Endodermal cell (in vitro differentiated cells): Measurements from ENCODE around the gene PPP1R12B. TPM values are rescaled to one million over a fixed set of nuclear protein-coding genes. Genes with fewer than 3 reads are reported as not detected.

Source experiments
- DNase-seq: peaks from one replicate; pipeline ENCODE4 v3.0.0-alpha.2; 2017
- H3K27ac ChIP-seq: 2 replicates; pipeline ENCODE4 v1.5.1; 2013; ENCODE audit warnings: mild to moderate bottlenecking, low read depth, low read length, moderate library complexity
- H3K27me3 ChIP-seq: 2 replicates; pipeline ENCODE4 v1.6.1; 2013; ENCODE audit warnings: mild to moderate bottlenecking, low read length, moderate library complexity; ENCODE audit not compliant: insufficient read depth, control insufficient read depth, poor library complexity, severe bottlenecking
- H3K36me3 ChIP-seq: 2 replicates; pipeline ENCODE4 v1.7.0; 2013; ENCODE audit warnings: mild to moderate bottlenecking, low read length, moderate library complexity; ENCODE audit not compliant: control insufficient read depth, insufficient read depth
- H3K4me1 ChIP-seq: one replicate; pipeline ENCODE4 v1.7.0; 2013; ENCODE audit warnings: low read length; ENCODE audit not compliant: control insufficient read depth, insufficient read depth
- H3K4me3 ChIP-seq: 2 replicates; pipeline ENCODE4 v1.5.1; 2013; ENCODE audit warnings: mild to moderate bottlenecking, low read length, moderate library complexity
- H3K9ac ChIP-seq: 2 replicates; pipeline ENCODE4 v1.6.1; 2013; ENCODE audit warnings: mild to moderate bottlenecking, low read length, moderate library complexity; ENCODE audit not compliant: poor library complexity, severe bottlenecking; ENCODE audit errors: extremely low read depth
- H3K9me3 ChIP-seq: 2 replicates; pipeline ENCODE4 v1.6.1; 2013; ENCODE audit warnings: mild to moderate bottlenecking, low read length, moderate library complexity; ENCODE audit not compliant: control insufficient read depth
- H3K27ac Mint-ChIP-seq: 2 replicates; pipeline ENCODE4 v1.8.0; 2020; ENCODE audit warnings: mixed read lengths
- H3K27me3 Mint-ChIP-seq: 2 replicates; pipeline ENCODE4 v1.8.0; 2021; ENCODE audit warnings: mild to moderate bottlenecking, mixed read lengths; ENCODE audit not compliant: insufficient read depth
- H3K36me3 Mint-ChIP-seq: 2 replicates; pipeline ENCODE4 v1.8.0; 2020; ENCODE audit warnings: low read depth, mixed read lengths
- H3K4me1 Mint-ChIP-seq: 2 replicates; pipeline ENCODE4 v1.8.0; 2020; ENCODE audit warnings: mixed read lengths
- H3K4me3 Mint-ChIP-seq: 2 replicates; pipeline ENCODE4 v1.8.0; 2020; ENCODE audit warnings: mild to moderate bottlenecking, moderate library complexity, mixed read lengths
- H3K9me3 Mint-ChIP-seq: 2 replicates; pipeline ENCODE4 v1.8.0; 2020; ENCODE audit warnings: mild to moderate bottlenecking, mixed read lengths
- WGBS, 2 experiments: methylation state at CpG; one replicate each; pipeline versions ENCODE4 v1.1.5 to v1.1.7; 2013; ENCODE audit warnings: missing lambda C conversion rate in 2 of 2, mixed read lengths in 1 of 2; ENCODE audit not compliant: insufficient coverage in 1 of 2, insufficient read length in 1 of 2; 5-methylcytosine and 5-hydroxymethylcytosine counted together
- total RNA-seq, 2 donors: library from RNA; stranded (reverse); fragmentation: NEBNext Ultra II Directional in 1 of 2; extraction: Animal tissue kit (Norgen Biotek cat#: 25700) in 1 of 2; gene quantifications; 2 replicates in 1 of 2; 3 replicates in 1 of 2; pipeline ENCODE4 v1.2.1, GENCODE V29; 2021
- TF ChIP-seq, protein P1 (sequence below): fragments of 200-600 bp; sonication (generic); conservative IDR thresholded peaks from 2 replicates; pipeline ENCODE4 v1.5.0; 2021; ENCODE audit warnings: antibody characterized with exemption, mild to moderate bottlenecking

PPP1R12B gene
- total RNA-seq, 2 donors from 2014 or later = 19.2 to 20.3 TPM

- Mint-ChIP-seq H3K4me3 (no peak overlapping the region), H3K4me1 (peaks cover 42% of the 10 kb centered on the region)
- 77 to 97% methylated on average over 4 of the region's 4 CpGs for WGBS, 2 experiments
These were observed 220.3 kb downstream of the PPP1R12B start for GRCh38 chr1:202568826-202569225.

DNA sequence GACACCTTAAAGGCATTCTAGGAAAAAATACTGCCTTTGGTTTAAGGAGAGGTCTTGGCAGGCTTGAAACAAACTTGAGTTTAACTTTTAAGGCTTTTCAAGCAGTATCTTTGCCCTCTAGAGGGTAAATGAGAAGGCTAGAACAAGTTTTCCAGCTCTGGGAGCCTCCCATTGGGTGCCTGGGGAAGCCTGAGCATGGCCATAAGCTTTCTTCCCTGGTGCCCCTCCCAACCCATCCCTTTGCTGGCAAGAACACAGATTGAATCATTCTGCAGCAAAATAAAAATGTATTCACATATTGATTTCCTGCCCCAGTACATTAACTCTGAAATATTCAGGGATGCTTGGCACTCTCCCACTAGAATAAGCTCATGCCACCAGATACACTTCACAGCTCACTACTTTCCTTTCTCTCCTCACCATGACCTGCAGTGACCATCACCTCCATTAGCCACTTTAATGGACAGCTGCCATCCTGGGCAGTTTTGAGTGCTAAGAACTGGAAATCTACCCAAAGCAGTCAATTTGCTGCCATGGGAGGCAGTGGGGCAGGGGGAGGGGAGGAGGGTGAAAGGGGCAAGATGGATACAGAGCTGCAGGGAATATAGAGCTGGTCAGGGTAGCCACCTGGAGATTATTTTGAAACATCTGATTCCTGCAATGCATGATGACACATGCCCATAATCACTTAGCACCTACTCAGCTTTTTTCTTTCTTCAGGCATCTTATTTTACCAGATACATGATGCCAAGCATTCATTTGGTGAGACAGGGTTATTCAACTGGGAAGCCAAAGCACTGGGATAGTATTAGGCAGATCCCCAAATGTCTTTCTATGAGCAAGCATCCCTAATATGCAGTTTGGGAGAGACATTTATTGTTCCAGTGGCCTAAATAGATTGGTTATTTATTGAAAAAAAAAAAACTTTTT lies 221.2 kb downstream of the PPP1R12B start:
- no peaks in the 10 kb centered on the region for H3K36me3 Mint-ChIP-seq
- H3K4me3 Mint-ChIP-seq = no peak overlapping the region
- Histone ChIP-seq H3K9me3 (no peaks in the 10 kb centered on the region), H3K27me3 (no peaks in the 10 kb centered on the region), H3K4me1 (peaks cover 8% of the 10 kb centered on the region), H3K27ac (no peak overlapping the region), H3K9ac (no peak overlapping the region), H3K4me3 (no peak overlapping the region), H3K36me3 (no peaks in the 10 kb centered on the region)
- no peaks in the 10 kb centered on the region for H3K9me3 Mint-ChIP-seq
- no peaks in the 10 kb centered on the region for H3K27me3 Mint-ChIP-seq
- peak; percentile 35 for DNase-seq
- no peak overlapping the region for H3K27ac Mint-ChIP-seq
- TF ChIP-seq, protein P1, sequence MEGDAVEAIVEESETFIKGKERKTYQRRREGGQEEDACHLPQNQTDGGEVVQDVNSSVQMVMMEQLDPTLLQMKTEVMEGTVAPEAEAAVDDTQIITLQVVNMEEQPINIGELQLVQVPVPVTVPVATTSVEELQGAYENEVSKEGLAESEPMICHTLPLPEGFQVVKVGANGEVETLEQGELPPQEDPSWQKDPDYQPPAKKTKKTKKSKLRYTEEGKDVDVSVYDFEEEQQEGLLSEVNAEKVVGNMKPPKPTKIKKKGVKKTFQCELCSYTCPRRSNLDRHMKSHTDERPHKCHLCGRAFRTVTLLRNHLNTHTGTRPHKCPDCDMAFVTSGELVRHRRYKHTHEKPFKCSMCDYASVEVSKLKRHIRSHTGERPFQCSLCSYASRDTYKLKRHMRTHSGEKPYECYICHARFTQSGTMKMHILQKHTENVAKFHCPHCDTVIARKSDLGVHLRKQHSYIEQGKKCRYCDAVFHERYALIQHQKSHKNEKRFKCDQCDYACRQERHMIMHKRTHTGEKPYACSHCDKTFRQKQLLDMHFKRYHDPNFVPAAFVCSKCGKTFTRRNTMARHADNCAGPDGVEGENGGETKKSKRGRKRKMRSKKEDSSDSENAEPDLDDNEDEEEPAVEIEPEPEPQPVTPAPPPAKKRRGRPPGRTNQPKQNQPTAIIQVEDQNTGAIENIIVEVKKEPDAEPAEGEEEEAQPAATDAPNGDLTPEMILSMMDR = no peak
- H3K4me1 Mint-ChIP-seq = peaks cover 37% of the 10 kb centered on the region

More at GRCh38 chr1:202568826-202569225, 220.3 kb downstream of the PPP1R12B start:
- no peak overlapping the region for H3K4me3 ChIP-seq
- H3K36me3 ChIP-seq = no peaks in the 10 kb centered on the region
- TF ChIP-seq, protein P1 = no peak
- Mint-ChIP-seq H3K27ac (peak overlapping the region; percentile 5), H3K36me3 (peaks cover 4% of the 10 kb centered on the region), H3K9me3 (no peaks in the 10 kb centered on the region), H3K27me3 (no peaks in the 10 kb centered on the region)
- H3K27ac ChIP-seq = no peak overlapping the region
- no peak overlapping the region for H3K9ac ChIP-seq
- DNase-seq = no peak
- no peaks in the 10 kb centered on the region for H3K9me3 ChIP-seq
- peaks cover 8% of the 10 kb centered on the region for H3K4me1 ChIP-seq
- no peaks in the 10 kb centered on the region for H3K27me3 ChIP-seq

DNA sequence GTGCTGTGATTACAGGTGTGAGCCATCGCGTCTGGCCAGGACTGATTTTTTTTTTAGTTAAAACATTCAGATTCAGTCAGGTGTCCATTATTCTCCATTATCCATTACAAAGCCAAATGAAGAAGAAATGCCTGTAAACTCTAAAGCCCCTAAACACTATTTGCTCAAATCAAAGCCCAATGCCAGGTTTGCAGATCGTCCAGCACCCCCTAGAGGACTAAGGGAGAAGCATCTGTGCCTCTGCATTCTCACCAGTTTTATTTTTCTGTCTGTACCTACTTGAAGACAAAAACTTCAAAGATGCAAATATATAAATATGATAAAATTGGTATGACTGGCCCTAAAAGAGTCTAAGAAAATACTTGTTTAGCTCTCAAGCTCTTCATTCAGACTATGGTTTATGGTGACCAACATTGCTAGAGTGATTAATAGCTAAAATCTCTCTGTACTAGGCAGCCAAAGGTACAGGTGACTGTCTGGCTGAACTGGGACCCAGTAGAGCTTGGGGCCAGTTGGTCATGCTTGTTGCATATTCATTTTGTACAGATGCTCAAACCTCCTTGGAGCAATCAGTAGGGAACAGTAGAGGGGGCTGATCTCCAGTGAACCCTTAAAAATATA lies 223.3 kb downstream of the PPP1R12B start:
- no peaks in the 10 kb centered on the region for H3K9me3 Mint-ChIP-seq
- WGBS, 2 experiments = 40 to 66% methylated on average over 2 to 3 of the region's 3 CpGs
- H3K9me3 ChIP-seq = no peaks in the 10 kb centered on the region

More for the DNA sequence above, 223.3 kb downstream of the PPP1R12B start:
- peak; percentile 69 for DNase-seq
- no peak overlapping the region for H3K4me3 Mint-ChIP-seq
- H3K27ac Mint-ChIP-seq = no peak overlapping the region
- Histone ChIP-seq H3K4me1 (peaks cover 10% of the 10 kb centered on the region), H3K27ac (no peak overlapping the region), H3K36me3 (no peaks in the 10 kb centered on the region), H3K27me3 (no peaks in the 10 kb centered on the region), H3K4me3 (no peak overlapping the region), H3K9ac (no peak overlapping the region)
- H3K36me3 Mint-ChIP-seq = no peaks in the 10 kb centered on the region
- H3K4me1 Mint-ChIP-seq = peaks cover 27% of the 10 kb centered on the region
- TF ChIP-seq, protein P1 = peak; percentile 97
- no peaks in the 10 kb centered on the region for H3K27me3 Mint-ChIP-seq
